Activated B cell treated with CpG ODN at 0.5 μM for 24 hours (primary cell): Measurements from ENCODE around the gene TCP11L2. TPM values are rescaled to one million over a fixed set of nuclear protein-coding genes. Genes with fewer than 3 reads are reported as not detected.
A peak's percentile ranks its signal among the peaks of the same experiment; 100 is the strongest.

Experiments used
- ATAC-seq: fragments of 200-7000 bp; cut with Tn5 transposase; one replicate; pipeline ENCODE4 v1.10.0; 2021; ENCODE audit warnings: low read depth, mild to moderate bottlenecking, moderate library complexity
- CTCF ChIA-PET: fragments of 350-600 bp; sonication (Branson Sonifier 250); formaldehyde crosslinking; loops from one replicate; lab custom pipeline; 2021; ENCODE audit warnings: antibody characterized with exemption; lab: Charles Lee
- POLR2A ChIA-PET: fragments of 350-600 bp; sonication (Branson Sonifier 250); formaldehyde crosslinking; loops from one replicate; lab custom pipeline; 2021; ENCODE audit warnings: antibody characterized with exemption; lab: Charles Lee
- DNase-seq: peaks from one replicate; pipeline ENCODE4 v3.0.0; 2022
- H3K27ac Mint-ChIP-seq: one replicate; pipeline ENCODE4 v1.8.0; 2020; ENCODE audit warnings: mixed read lengths
- H3K27me3 Mint-ChIP-seq: one replicate; pipeline ENCODE4 v1.8.0; 2021; ENCODE audit warnings: mixed read lengths
- H3K36me3 Mint-ChIP-seq: one replicate; pipeline ENCODE4 v1.8.0; 2021; ENCODE audit warnings: low read depth, mixed read lengths
- H3K4me1 Mint-ChIP-seq: one replicate; pipeline ENCODE4 v1.8.0; 2021; ENCODE audit warnings: mixed read lengths
- H3K4me3 Mint-ChIP-seq: one replicate; pipeline ENCODE4 v1.8.0; 2020; ENCODE audit warnings: mild to moderate bottlenecking, mixed read lengths
- H3K9me3 Mint-ChIP-seq: one replicate; pipeline ENCODE4 v1.8.0; 2020; ENCODE audit warnings: mixed read lengths
- intact Hi-C: fragments of 100-400 bp; cut with micrococcal nuclease; formaldehyde crosslinking; loops from one replicate; pipeline ENCODE4 v1.15.1; 2024
- total RNA-seq: library from RNA; stranded (reverse); gene quantifications from 2 replicates; pipeline ENCODE4 v1.2.3, GENCODE V29; 2022
- TF ChIP-seq, protein P1 (sequence below): fragments of 200-600 bp; IDR thresholded peaks from one replicate; pipeline ENCODE4 v1.8.0; 2022; ENCODE audit warnings: antibody characterized with exemption, mild to moderate bottlenecking

The TCP11L2 gene
- total RNA-seq, 1 donor from 2014 or later, result 52.5 TPM

DNA sequence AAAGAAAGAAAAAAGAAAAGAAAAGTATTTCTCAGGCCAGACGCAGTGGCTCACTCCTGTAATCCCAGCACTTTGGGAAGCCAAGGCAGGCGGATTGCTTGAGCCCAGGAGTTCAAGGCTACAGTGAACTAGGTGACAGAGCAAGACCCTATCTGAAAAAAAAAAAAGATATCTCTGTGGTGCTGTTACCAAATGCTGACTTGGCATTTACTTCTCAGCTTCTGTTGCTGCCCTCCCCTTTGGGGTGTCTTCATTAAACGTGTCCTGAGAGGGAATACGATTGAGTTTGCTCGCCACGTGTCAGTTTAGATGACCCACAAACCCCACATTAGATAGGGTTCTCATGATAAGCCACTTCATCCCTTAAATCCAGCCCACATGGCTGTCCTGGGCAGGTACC lies 50.6 kb downstream of the TCP11L2 start:
- no peak overlapping the region for H3K27ac Mint-ChIP-seq

GRCh38 chr12:106357549-106358395 lies 55.2 kb downstream of the TCP11L2 start, which contains the start of gene POLR3B:
Gene POLR3B (plus strand): TSS chr12:106357748. CDS start chr12:106357880, 132 bp downstream.
- Mint-ChIP-seq H3K4me1 (peaks cover 16% of the 10 kb centered on the region), H3K4me3 (peak within 1 kb of the TSS; percentile 95), H3K9me3 (no peaks in the 10 kb centered on the region), H3K27me3 (no peaks in the 10 kb centered on the region), H3K27ac (peak within 1 kb of the TSS; percentile 92), H3K36me3 (peaks cover 5% of the 10 kb centered on the region)
- TF ChIP-seq, protein P1, sequence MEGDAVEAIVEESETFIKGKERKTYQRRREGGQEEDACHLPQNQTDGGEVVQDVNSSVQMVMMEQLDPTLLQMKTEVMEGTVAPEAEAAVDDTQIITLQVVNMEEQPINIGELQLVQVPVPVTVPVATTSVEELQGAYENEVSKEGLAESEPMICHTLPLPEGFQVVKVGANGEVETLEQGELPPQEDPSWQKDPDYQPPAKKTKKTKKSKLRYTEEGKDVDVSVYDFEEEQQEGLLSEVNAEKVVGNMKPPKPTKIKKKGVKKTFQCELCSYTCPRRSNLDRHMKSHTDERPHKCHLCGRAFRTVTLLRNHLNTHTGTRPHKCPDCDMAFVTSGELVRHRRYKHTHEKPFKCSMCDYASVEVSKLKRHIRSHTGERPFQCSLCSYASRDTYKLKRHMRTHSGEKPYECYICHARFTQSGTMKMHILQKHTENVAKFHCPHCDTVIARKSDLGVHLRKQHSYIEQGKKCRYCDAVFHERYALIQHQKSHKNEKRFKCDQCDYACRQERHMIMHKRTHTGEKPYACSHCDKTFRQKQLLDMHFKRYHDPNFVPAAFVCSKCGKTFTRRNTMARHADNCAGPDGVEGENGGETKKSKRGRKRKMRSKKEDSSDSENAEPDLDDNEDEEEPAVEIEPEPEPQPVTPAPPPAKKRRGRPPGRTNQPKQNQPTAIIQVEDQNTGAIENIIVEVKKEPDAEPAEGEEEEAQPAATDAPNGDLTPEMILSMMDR, result peak; percentile 49
- peak; percentile 96 for DNase-seq
- ChIA-PET POLR2A (interaction anchor here (0.6 to 2.6 kb wide), 12 partner anchors 52 to 736 kb away, joined by 3 to 36 read pairs (median 4); partner anchors contain the start of genes CKAP4, CRY1, MTERF2 and TCP11L2), CTCF (interaction anchor here (1.0 to 2.9 kb wide), 14 partner anchors 9 to 562 kb away, joined by 3 to 25 read pairs (median 4); no protein-coding TSS in a partner anchor)
- intact Hi-C loops, result loop anchor here (1.0 to 5.0 kb wide), 9 partner anchors 55 to 1405 kb away; partner anchors contain the start of genes CKAP4, CRY1, PRDM4 and RIC8B
- peak; percentile 92 for ATAC-seq

More for the DNA sequence above, 50.6 kb downstream of the TCP11L2 start:
- intact Hi-C loops, result no loop called here
- ATAC-seq, result no peak
- TF ChIP-seq, protein P1, result no peak
- H3K9me3 Mint-ChIP-seq, result no peaks in the 10 kb centered on the region
- CTCF ChIA-PET, result no interaction called here
- POLR2A ChIA-PET, result no interaction called here
- H3K4me3 Mint-ChIP-seq, result no peak overlapping the region
- H3K27me3 Mint-ChIP-seq, result no peaks in the 10 kb centered on the region
- H3K36me3 Mint-ChIP-seq, result peaks cover 12% of the 10 kb centered on the region
- no peak for DNase-seq
- H3K4me1 Mint-ChIP-seq, result peaks cover 8% of the 10 kb centered on the region

DNA sequence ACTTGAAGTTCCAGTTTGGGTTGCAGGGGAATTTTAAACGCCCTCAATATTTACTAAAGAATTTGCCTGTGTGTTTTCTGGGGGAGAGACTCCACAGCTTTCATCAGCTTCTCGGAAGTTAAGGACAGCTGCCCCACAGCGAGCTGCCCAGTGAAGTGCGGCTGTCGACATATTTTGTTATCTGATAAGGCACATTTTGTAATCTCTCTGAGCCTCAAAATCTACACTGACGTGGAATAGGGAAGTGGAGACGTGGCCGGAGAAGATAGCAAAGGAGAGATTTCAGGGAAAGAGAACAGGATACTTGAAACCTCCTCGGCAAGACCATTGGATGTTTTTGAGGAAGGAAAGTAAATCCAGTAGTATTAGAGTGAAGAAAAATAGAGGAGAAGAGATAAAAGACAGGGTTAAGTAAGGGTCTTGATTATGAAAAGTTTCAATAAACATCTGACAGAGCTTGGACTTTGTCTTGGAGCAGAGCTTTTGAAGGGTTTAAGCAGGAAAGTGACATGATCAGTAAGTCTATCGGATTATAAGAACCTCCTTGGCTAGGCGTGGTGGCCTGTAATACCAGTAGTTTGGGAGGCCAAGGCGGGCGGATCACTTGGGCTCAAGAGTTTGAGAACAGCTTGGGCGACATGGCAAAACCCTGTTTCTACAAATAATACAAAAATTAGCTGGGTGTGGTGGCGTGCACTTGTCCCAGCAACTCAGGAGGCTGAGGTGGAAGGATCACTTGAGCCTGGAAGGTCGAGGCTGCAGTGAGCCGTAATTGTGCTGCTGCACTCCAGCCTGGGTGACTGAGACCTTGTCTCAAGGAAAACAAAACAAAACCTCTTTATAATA lies 56.1 kb downstream of the TCP11L2 start:
- ChIA-PET CTCF (interaction anchor here (1.0 to 2.9 kb wide), 10 partner anchors 10 to 561 kb away, joined by 3 to 25 read pairs (median 6); no protein-coding TSS in a partner anchor), POLR2A (interaction anchor here (0.6 to 2.6 kb wide), 10 partner anchors 53 to 735 kb away, joined by 3 to 36 read pairs (median 5); partner anchors contain the start of genes CRY1, MTERF2, TCP11L2 and TMEM263)
- Mint-ChIP-seq H3K4me3 (peak overlapping the region; percentile 95), H3K27me3 (no peaks in the 10 kb centered on the region), H3K27ac (peak overlapping the region; percentile 92), H3K9me3 (no peaks in the 10 kb centered on the region), H3K36me3 (peaks cover 5% of the 10 kb centered on the region), H3K4me1 (peaks cover 16% of the 10 kb centered on the region)
- intact Hi-C loops, result loop anchor here (1.0 to 5.0 kb wide), 2 partner anchors 416 to 1404 kb away; partner anchors contain the start of genes PRDM4 and RIC8B
- ATAC-seq, result no peak
- TF ChIP-seq, protein P1, result no peak
- DNase-seq, result no peak

GRCh38 chr12:106359646-106360399 lies 57.3 kb downstream of the TCP11L2 start:
- no peak overlapping the region for H3K4me3 Mint-ChIP-seq
- H3K4me1 Mint-ChIP-seq, result peaks cover 16% of the 10 kb centered on the region
- peaks cover 9% of the 10 kb centered on the region for H3K36me3 Mint-ChIP-seq
- intact Hi-C loops, result loop anchor here (5.0 kb wide), 1 partner anchor 1402 kb away; the partner anchor contains the start of gene PRDM4
- POLR2A ChIA-PET, result no interaction called here
- no peak for ATAC-seq
- TF ChIP-seq, protein P1, result no peak
- H3K27ac Mint-ChIP-seq, result no peak overlapping the region
- CTCF ChIA-PET, result no interaction called here
- no peaks in the 10 kb centered on the region for H3K27me3 Mint-ChIP-seq
- no peak for DNase-seq
- H3K9me3 Mint-ChIP-seq, result no peaks in the 10 kb centered on the region
